ENCODE data around the gene ALDH1B1.

DNA sequence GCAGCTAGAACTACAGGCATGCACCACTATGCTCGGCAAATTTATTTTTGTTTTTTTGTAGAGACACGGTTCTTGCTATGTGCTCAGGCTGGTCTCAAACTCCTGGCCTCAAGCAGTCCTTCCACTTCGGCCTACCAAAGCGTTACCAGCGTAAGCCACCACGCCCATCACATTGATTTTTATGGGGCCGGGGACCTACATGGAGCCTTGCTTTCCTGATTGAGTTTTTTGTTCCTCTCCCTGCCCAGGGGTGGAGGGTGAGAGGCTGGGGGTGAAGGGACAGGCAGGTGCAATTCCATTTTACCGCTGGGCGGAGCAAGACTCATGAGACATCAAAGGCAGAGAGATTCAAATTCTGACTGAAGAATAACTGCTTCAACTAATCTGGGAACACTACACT is 1.9 kb downstream of the ALDH1B1 start:
- TF ChIP-seq POLR2AphosphoS5 (IDR thresholded peaks at IDR 0.05) = no peak
- TF ChIP-seq POLR2A (IDR thresholded peaks at IDR 0.05) = no peak
- TF ChIP-seq, protein P1, sequence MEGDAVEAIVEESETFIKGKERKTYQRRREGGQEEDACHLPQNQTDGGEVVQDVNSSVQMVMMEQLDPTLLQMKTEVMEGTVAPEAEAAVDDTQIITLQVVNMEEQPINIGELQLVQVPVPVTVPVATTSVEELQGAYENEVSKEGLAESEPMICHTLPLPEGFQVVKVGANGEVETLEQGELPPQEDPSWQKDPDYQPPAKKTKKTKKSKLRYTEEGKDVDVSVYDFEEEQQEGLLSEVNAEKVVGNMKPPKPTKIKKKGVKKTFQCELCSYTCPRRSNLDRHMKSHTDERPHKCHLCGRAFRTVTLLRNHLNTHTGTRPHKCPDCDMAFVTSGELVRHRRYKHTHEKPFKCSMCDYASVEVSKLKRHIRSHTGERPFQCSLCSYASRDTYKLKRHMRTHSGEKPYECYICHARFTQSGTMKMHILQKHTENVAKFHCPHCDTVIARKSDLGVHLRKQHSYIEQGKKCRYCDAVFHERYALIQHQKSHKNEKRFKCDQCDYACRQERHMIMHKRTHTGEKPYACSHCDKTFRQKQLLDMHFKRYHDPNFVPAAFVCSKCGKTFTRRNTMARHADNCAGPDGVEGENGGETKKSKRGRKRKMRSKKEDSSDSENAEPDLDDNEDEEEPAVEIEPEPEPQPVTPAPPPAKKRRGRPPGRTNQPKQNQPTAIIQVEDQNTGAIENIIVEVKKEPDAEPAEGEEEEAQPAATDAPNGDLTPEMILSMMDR (IDR thresholded peaks at IDR 0.05) = no peak
- no peak for TF ChIP-seq EP300 (IDR thresholded peaks at IDR 0.05)

All from upper lobe of left lung (tissue), 4 donors.